SW480 (cell line): ENCODE data around the gene DNMT3A.

Experiments
- DNase-seq: peaks from one replicate; pipeline ENCODE4 v3.0.0-alpha.2; 2016; ENCODE audit warnings: low spot score

DNMT3A gene

DNA sequence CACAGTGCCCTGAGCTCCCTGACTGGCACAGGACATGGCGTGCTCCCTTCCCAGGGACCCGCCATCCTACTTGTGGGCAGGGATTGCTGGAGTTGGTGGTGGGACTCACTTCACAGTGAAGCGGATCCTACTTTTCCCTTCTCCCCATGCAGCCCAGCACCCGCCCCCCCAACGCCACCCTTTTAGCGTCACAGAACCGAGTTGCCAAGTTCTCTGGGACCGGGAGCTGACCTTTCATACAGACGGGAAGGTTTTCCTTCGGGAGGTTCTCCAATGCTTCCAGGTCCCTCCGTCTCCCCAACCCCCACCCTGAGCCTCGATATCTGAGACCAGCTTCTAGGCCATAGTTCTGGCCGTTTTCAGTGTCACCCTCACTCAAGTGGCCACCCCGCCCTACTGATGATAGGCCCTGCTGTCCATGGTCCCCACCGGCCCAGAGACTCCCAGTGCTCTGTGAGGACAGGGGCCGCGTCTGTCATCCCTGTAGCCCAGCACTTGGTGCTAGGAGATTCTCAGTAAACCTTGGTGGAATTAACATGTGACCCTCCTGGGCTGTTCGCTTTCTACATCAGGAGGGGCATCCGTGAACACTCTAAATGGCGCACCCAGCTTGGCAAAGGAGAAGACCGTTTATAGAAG is 1.6 kb upstream of the DNMT3A start:
- DNase-seq: no peak

DNA sequence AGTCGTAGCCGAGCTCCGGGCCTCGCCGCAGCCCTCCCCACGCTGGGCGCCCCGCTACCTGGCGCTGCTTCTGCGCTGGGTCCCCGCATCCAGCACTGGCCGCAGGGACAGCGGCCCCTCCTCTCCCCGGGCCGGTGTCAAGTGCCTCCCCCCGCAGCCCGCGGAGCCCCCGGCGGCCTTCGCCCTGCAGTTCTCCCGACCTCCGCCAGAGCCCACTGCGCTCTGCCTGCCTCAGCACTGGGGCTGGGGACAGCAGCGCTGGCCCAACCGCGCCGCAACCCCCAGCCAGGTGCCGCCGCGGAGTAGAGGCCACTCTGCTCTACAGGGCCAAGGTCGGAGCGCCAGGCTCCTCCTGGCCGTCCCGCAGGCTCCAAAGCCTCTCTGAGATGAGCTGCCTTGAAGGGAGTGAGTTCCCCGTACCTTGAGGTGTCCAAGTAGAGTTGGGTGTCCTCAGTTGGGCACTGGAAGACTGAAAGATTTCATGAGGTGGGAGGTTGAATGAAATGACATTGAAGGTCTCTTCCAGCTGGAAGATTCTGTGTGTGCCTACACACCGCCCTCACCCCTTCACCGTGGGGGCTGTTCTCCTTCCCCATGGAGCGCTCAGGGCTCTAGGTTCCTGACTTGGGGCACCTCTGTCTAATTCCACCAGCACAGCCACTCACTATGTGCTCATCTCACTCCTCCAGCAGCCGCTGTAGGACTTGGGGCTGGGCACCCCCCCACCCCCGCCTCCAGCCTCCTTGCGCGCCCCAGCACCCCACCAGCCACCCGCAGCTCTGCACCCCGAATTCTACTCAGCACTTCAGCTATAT is 854 bp upstream of the DNMT3A start:
- peak; percentile 87 for DNase-seq

DNA sequence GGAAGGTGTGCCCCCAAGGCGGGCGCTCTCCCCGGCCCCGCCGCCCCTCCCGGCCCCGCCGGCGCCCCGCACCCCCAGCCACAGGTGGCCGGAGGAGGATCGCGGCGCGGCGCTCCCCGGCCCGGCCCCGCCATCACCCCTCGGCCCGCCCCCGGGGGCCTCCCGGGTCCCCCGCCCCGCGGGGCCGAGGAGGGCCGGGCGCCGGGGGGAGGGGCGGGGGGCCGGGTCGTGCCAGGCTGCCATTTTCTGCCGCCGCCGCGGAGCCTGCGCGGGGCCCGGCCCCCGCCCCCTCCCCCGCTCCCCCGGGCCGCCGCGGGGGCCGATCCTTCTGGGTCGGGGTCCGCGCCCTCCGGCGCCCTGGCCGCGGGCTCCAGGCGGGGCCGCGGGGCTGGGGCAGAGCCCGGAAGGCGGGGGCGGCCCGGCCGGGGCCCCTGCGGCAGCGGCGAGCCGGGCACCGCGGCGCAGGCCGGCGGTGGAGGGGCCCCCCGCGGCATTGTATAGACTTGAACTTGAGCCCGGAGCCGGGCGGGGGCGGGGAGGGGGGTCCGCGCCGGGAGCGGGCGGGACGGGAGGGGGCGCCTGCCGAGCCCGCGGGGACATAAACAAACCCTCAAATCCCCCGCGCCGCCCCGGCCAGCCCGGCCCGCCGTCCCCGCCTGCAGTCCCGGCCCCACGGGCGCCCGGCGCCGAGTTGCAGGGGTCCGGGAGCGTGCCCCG is 556 bp downstream of the DNMT3A start:
- DNase-seq: peak; percentile 23

DNA sequence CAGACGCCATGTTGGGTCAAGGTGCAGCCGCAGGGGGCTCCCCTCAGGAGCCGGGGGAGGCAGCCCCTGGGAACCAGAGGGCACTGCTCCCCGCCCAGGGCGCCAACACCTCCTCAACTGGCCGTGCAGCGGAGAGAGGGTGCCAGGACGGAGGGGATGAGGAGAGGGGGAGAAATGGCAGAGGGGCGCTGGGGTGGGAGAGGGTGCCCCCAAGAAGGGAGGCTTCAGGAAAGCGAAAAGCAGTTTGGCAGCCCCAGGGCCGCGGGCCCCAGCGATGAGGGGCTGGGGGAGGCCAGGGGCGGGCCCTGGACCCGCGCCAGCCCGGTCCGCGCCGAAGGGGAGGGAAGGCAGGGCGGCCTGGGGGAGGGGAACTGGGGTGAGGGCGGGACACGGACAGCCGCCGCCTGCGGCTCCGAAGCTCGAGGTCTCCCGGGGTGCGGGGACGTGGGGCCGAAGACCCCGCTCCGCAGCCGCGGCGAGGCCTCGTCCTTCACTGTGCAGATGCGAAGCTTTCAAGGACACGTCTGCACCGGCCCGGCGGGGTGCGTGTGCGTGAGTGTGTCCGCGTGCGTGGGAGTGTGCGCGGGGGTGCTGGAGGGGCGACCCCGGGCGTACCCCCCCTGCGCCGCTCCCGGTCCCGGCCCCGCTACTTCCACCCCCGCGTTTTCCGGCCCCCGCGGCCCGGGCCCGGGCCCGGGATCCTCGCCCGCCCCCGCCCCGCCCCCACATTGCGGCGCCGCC is 1.4 kb downstream of the DNMT3A start:
- no peak for DNase-seq

DNA sequence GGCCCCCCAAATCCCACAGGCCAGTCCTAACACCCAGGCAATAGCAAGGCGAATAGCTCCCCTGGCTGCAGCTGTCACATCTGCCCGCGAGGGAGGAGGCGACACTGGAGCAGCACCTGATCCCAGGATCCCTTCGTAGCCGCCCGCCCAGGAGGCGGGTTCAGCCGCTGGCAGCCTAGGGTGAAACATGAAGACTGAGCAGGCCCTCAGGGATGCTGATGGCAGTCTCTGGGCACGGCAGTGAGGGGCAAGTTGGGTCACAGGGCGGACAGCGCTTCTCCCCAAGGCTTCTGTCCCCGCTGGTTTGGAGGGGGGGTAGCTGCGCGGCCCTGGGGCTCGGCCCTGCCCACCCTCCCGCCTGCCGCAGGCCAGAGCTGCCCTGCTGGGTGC is 1.9 kb downstream of the DNMT3A start:
- peak; percentile 27 for DNase-seq

DNA sequence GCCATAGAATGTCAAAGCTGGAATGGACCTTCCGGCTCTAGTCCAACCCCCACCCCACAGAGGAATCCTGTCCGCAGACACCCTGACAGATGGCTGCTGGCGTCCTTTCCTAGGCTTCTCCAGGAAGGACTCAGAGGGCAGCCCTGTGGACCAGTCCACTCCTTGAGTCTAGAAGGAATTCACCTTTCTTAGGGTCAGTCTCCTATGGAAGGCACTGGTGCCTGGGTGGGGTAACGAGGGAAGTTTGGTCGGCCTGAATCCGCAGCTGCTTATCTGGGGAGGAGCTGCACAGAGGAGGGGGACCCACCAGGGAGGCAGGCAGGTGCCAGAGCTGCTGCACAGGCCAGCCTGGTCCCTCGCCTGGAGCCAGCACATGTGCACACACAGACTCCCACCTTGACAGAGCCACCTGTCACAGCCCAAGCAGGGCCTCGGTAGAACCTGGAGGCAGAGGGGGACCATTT is 2.5 kb downstream of the DNMT3A start:
- DNase-seq: no peak

DNA sequence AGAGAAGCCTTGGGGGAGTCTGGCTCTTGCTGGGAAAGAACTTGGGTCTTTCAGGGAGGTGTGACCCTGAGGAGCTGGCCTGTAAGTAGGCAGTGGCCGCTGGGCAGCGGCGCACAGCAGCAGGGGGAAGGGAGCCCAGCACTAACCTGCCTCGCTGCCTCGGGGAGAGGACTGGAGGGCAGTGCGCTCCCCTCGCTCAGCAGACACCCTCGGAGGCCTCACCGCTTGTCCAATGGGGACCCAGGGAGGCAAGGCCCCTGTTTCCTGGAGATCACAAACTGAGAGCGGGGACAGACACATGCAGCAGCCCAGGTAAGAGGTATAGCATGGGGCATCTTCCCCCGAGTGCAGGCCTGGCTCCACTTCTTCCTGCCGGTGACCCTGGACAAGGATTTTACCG is 3.3 kb downstream of the DNMT3A start:
- no peak for DNase-seq

DNA sequence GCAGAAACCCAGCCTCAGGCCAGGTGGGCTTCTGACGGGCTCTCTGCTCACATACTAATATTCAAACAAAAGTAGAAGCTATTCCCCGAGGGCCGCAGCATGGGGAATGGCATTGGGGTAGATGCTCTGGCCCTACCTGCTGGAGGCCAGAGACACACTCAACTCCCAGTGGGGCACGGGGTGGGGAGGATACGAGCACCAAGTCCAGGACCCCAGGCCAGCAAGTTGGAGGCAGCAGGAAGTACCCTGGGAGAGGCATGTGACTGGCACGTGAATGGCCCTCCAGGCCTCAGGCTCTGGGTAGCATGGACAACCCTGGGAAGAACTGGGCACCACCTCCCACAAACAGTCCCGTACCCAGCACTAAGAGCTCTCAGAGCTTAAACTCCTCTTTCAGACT is 3.8 kb downstream of the DNMT3A start:
- no peak for DNase-seq

DNA sequence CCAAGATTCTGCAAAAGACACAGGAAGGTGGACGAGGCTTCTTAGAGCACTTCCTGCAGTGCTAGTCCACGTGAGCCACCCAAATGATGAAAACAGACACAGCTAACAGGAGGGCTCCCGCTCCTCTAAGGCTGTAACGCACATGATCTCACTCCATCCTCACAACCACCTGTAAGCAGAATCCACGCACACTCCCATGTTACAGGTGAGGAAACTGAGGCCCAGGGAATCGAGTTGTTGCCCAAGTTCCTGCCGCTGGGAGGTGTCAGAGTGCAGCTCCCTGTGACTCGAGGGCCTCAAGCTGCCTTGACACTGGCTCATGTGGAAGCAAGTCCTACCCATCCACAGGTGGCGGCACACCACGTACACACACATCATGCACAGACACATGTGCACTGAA is 4.4 kb downstream of the DNMT3A start:
- DNase-seq: no peak

DNA sequence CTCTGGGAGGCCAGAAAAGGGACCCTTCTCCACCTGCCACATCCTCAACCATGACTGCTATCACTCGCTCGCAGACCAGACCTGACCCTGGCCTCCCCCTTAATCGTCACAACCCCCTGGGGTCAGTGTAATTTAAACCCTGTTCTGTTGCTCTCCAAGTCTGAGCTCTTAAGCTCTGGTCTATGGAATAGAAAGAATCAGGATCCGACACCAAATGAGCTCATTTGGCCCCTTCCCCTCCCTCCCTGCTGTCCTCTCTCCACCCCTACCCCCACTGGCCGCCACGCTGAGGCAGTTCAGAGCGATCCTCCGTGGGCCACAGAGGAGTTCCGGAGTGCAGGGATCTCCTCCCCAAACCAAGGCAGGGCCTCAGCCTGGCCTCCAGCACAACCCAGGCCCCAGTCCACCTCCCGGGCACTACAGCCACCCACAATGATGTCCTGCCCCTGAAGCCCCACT is 5.3 kb downstream of the DNMT3A start:
- no peak for DNase-seq

DNA sequence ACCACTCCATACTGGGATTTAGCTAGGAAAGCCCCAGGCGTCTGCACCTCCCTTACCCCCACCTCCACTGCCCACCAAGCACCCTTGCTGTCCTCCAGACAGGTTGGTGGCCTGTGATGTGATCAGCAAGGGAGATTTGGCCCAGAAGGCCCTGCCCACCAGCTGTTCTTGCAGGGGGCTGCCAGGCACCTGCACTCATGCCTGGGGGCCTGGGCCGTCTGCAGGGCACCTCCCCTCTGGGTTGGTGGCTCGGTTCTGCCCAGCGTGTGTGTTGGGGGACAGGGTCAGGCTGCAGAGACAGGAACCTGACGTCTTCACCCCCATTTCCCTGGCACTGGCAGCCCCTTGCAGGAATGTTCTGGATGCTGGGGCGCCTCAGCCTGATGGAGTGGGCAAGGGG is 5.8 kb downstream of the DNMT3A start:
- no peak for DNase-seq

DNA sequence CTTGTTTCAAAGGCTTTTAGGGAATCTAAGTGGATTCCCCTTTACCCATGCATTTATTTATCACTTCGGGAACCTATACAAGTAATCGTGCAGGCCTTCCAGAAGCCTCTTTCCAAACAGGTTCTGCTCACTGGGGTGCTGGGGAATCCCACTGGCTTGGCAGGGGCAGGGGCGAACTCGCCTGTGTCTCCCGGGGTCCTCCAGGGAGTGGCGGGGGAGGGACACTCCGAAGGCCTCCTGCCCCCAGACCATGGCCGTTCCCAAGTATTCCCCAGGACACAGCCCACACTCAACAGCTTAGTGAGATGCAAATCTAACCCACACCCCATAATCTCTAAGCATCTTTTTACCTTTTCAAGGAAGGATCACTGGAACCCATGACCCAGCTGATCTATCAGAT is 6.5 kb downstream of the DNMT3A start:
- no peak for DNase-seq

DNA sequence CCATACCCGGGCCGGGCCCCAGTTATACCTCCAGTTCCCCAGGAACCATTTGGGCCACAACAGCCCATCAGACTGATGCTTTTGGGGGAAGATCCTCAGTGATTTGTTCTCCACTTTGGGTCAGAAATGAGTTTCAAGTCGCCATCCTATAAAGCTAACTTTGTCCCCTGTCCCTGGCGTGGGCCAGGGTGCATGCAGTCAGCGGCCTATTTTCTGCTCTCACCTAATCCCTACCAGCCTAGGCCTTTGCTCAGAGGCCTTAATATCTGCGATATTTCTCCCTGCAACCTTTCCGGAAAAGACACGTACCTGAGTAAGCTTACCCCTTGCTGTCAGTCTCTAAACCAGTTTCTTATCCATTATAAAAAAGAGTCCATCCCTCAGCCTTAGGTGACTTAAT is 7.2 kb downstream of the DNMT3A start:
- no peak for DNase-seq

DNA sequence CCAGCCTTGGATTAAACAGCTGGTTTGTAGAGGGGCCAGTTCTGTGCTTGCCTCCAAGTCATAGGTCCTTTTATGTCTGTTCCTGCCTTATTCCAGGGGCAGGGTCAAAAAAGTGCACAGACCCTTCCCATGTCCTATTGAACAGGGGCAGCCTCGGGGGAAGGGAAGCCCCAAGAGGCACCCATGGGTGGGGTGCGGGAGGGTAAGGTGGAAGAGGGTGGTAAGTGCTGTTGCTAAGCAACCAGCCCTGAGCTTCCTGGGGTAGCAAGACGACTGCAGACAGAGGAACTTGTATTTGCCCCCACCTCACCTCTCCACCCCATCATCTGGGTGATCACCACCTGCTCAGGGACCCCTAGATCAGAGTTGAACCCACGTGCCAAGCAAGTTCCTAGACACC is 7.7 kb downstream of the DNMT3A start:
- no peak for DNase-seq

DNA sequence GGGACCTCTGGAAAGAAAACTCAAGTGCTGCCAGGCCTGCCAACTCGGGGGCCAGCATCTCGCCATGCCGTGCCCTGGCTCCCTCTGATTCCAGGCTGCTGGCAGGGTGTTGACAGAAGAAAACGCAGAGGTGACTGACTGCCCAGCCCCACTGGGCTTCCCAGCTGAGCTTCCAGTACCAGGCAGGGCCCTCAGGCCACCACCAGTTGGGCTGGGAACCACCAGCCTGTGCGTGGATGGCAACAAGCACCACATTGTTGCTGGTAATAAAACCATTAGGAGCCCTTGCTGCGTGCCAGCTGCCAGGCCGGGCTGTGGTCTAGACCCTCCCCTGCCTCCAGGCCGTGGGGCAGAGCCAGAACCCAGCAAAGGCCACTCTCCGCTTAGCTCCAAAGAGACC is 9.2 kb downstream of the DNMT3A start:
- DNase-seq: peak; percentile 47

DNA sequence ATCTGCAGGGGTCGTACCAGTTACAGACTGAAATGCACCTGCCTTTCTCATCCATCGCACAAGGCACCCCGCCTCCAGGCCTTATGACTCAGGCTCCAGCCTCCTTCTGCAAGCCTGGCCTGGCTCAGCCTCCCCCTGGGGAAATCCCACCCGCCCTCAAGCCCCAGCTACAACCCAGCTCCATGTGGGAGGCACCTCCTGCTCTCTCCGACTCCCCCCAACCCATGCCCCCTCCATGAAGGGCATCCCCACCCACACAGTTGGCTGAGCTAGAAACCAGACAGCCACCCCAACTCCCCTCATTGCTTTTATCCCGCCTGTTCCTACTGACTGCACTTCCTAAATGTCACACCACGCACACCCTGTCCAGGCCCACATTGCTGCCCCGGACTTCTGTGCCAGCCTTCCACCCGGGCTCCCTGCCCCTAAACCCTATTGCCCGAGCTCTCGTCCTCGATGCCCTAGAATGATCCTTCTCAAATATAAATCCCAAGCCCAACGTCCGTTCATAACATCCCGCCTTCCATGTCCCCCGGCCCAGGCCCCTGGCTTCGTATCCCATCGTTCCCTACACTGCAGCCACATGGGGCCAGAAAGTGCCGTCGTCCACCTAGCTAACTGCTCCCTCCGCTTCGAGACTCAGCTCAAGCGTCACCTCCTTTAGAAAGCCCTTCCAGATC is 9.9 kb downstream of the DNMT3A start:
- DNase-seq: no peak

DNA sequence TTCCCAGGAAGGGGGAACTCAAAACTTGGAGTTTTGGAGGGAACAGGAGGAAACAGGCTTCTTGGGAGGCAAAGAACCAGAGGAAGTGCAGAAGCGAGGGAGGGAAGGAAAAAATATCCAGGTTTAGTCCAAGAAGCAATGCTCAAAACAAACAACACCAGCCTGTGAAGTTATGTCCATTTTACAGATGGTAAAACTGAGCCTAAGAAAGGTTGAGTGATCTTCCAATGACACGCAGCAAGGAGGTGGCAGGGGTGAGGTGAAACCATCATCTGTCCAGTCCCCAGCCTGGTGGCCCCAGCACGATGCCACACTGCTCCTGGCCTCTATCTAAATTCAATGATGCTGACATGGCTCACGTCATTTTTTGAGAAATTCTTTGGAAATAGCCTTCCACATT is 10.8 kb downstream of the DNMT3A start:
- DNase-seq: no peak

DNA sequence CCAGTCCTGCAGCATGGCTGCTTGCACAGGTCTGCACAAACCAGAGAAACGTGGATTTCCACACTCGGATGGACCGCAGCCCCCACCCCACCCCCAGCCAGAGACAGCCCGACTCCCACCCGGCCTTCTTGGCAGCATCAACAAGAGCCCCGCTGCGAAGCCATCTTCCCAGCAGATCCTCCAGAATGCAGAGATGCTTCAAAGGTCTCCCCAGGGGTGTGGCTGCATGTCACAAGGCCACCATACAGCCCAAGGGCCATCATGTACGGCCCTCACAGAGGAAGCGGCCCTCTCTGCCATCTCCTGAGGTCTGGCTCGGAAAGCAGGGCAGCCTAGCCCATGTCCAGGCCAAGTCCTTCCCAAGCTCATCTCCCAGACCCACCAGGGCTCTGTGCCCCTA is 11.5 kb downstream of the DNMT3A start:
- DNase-seq: no peak

DNA sequence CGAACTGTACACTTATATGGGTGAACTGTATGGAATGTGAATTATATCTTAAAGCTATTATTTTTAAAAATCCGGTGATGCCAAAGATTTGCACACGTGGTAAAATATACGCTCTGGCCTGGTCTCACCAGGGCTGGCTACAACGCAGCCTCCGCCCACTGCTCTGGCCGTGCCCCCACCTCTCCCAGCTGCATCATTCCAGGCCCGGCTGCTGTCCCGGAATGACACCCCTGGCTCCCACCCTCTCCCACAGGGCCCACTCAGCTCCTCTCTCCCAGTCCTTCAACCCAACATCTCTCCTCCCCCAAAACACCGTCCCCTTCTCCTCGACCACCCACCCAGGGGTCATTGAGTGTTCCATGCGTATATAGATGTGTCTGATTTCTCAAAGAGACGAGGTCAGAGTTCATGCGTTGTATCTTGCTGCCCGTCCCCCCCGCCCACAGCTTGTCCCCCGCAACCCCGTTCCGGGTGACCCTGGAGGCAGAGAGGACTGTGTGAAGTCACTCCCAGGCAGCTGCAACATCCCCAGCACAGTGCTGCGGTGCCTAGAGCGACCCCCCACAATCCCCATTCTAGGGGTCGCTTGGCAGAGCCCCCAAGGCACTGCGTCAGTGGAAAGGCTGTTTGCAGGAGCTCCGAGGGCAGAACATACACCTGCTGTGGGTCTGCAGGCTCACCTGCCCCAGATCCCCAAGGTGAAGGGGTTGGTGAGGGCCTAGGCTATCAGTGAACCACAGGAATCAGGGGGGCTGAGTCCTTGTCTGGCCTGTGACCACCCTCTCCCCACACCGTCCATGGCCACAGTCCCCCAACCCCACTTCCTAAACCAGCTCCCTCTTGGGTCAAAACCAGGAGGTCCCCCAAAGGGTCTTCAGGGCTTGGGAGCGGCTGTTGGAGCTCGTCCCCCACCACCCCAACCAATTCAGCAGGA is 13.3 kb downstream of the DNMT3A start:
- DNase-seq: no peak

DNA sequence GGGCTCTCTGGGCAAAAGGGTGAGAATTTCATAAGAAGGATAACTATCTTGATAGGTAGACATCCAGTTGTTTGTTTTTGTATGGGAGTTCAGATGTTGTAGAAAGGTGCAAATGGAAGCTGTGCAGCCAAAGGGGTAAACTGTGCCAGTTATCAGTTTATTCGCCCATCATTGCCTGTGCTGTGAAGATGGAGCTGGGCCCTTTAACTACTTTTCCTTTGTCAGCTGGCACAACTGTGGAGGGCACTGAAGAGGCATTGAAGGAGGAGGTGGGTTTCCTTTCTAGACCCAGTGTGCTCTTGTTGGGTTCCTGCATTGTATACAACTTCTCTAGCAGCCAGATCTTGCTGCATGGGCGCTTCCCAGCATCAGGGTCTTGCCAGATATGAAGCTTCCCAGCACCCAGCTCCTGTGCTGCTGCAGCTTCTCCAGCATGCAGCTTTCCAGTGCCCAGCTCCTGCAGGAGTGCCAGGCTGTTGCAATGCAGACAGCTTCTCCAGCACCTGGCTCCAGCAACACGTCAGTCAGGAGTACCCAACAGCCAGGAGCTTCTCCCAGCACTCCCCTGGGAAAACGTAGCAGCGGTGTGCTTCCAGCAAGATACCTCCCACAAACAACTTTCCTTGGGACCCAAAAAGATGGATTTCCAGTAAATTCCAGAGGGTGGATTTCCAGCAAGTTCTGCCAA is 15.3 kb downstream of the DNMT3A start:
- DNase-seq: no peak
